SH-SY5Y (cell line): ENCODE results near the gene PDK4.

Source experiments
- GATA2 ChIP-seq: IDR thresholded peaks from 2 replicates; pipeline ENCODE4 v1.6.1; 2011; ENCODE audit warnings: mild to moderate bottlenecking, low read depth, low read length
- GATA3 ChIP-seq: IDR thresholded peaks from 2 replicates; pipeline ENCODE4 v1.6.1; 2011; ENCODE audit warnings: low read depth, mild to moderate bottlenecking, low read length, moderate library complexity

DNA sequence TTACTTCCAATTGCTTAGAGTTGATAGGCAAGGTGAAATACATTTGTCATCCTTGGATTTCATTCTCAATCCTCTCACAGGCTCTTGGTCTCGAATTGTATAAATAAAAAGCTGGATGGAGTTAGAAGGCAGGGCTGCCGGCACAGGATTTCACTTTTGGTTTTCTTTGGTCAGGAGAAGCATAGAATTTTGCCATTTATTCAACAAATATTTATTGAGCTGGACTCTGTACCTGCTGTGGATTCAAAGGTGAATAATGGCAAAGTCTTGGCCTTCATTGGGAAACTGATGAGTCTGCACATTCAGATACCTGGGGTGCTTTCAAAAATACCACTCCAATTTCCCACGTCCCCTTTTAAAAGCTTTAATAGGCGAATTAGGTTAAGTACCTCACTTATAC is 49.7 kb downstream of the PDK4 start:
- no peak for TF ChIP-seq GATA2
- TF ChIP-seq GATA3, result no peak
